Esophagus squamous epithelium (tissue), 4 donors: ENCODE data around the gene NKG7.

ENCODE experiments used
- CTCF ChIP-seq, 6 experiments: fragments of 450-650 bp in 4 of 6; fragments of 200-600 bp in 2 of 6; sonication (generic) in 2 of 6; IDR thresholded peaks; one replicate each; pipeline ENCODE4 v1.5.1; 2016 to 2019; ENCODE audit warnings: antibody characterized with exemption in 6 of 6, mild to moderate bottlenecking in 4 of 6, moderate library complexity in 4 of 6
- POLR2A ChIP-seq, 4 donors: fragments of 450-650 bp; IDR thresholded peaks; one replicate each; pipeline ENCODE4 v1.6.1; 2017; ENCODE audit warnings: antibody characterized with exemption in 4 of 4, mild to moderate bottlenecking in 4 of 4, moderate library complexity in 3 of 4

DNA sequence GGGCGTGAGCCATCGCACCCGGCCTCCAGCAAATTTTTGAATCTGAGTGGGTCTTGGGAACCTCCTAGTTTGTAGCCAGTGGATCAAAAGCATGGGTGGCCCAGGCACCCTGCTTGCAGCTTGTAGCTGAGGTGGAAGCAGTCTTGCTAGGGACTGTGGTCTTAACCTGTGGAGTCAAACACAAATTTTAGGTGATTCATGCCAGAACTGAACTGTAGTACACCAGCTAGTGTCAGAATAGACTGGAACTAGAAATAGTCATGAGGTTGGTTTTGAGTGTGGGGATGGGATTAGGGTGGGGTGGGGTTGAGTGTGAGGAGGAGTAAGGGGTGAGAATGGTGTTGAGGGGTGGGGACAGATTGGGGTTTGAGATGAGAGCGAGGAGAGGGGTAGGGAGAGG, 9.6 kb upstream of the NKG7 start:
- TF ChIP-seq CTCF (IDR thresholded peaks at IDR 0.05) (no peak), POLR2A (IDR thresholded peaks at IDR 0.05) (no peak)
